HG02981 (cell line): ENCODE results near the gene AGAP6.
A peak's percentile ranks its signal among the peaks of the same experiment; 100 is the strongest.
"Not testable (repeated sequence)": the region's sequence is repeated elsewhere in the genome, so short reads cannot be mapped to it uniquely, and the experiment has no call there.

Source experiments
- ATAC-seq: cut with Tn5 transposase; IDR thresholded peaks from one replicate; pipeline ENCODE4 v1.9.1; 2021; ENCODE audit warnings: mild to moderate bottlenecking, moderate library complexity; ENCODE audit not compliant: unreplicated experiment

The AGAP6 gene

GRCh38 chr10:49988376-49988775 lies at the start of gene AGAP6:
AGAP6 (plus strand) TSS chr10:49988406; CDS start chr10:49988716, 310 bp downstream.
- ATAC-seq: not testable (repeated sequence)

DNA sequence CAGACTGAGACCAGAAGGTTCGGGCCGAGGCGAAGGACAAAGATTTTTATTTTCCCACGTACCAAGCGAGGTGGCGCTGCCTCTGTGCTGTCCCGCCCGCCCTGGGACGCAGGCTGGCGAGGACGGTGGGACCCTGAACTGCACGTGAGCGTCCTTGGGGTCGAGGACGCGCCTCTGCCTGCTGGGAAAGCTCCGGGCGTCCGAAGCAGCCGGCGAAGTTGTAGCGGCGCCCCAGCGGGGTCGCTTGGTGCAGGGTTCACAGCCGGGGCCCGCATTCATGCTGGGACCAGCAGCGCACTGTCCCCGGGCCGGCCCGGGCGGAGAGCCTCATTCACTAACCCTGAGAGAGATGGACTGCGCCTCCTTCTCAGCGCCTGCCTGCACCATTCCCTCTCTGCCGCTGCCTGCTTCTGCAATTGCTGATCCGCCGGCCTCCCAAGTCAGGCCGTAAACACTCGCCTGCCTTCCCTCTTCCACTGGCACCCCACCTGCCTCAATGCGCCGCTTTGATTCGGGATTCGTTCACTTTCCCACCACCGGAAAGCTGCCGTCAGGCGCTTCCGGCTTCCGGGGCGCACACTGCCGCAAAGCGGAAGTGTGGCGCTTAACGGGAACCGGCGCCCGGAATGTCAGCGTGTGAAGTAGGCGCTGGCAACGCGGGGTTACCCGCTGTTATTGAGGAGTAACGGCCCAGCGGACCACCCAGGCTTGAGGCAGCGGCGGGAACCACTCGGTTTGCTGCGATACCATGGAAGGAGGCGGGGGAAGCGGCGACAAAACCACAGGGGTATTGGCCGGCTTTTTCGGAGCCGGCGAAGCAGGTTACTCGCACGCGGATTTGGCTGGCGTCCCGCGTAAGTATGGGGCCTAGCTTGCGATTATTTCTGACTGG lies 46.5 kb upstream of the AGAP6 start, which contains the start of the genes PARG and TIMM23B:
Gene PARG, minus strand, starts transcription at position 581 of the 892 bp plus-strand sequence. Its CDS starts 302 bp downstream, at position 279.
Gene TIMM23B, plus strand, starts transcription at position 607 of the 892 bp plus-strand sequence. Its CDS starts 142 bp downstream, at position 749.
- ATAC-seq: peak; percentile 65

GRCh38 chr10:49942339-49942705 lies 45.9 kb upstream of the AGAP6 start:
- peak; percentile 23 for ATAC-seq

DNA sequence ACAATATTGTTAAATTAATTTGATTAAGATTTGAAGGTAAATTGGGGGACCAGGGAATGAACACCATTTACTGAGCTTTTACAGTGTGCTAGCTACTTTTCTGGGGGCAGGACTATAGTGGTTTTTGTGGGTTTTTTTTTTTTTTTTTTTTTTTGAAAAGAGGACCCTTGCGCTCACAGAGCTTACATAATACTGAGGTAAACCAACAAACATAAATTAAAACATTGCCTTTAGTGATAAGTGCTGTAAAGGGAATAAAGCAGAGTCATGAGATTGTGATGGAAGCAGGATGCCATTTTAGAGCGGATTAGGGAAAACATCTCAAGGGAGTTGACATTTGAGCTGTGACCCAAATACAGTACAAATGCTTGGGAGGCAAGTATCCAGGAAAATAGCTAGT lies 44.6 kb upstream of the AGAP6 start:
- not testable (repeated sequence) for ATAC-seq

DNA sequence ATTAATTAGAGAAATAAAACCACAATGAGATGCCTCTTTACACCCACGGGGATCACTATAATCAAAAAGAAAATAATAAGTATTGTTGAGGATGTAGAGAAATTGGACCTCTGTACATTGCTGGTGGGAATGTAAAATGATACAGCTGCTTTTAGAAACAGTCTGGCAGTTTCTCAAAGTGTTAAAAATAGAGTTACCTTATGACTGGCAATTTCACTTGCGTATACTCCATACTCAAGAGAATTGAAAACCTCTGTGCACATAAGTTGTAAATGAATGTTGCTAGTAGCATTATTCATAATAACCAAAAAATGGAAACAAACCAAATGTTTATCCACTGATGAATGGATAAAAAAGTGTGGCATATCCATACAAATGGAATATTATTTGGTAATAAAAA lies 40.1 kb upstream of the AGAP6 start:
- ATAC-seq: peak; percentile 69

GRCh38 chr10:49948737-49949136 lies 39.5 kb upstream of the AGAP6 start:
- not testable (repeated sequence) for ATAC-seq

DNA sequence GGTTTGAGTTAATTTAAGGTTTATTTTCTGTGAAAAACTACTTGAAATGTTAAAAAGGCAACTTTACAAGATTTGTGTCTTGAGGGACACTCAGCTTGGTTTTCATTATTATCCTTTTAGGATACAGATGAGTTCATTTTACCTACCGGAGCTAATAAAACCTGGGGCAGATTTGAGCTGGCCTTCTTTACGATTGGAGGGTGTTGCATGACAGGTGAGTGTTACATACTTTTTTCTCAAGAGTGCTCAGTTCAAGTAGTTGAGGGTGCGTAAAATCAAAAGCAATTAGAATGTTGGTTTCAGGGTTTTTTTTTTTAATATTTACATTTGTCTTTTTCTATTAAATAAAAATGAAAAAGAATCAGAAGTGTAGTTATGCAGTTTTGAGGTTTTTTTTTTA lies 36.2 kb upstream of the AGAP6 start:
- ATAC-seq: not testable (repeated sequence)

DNA sequence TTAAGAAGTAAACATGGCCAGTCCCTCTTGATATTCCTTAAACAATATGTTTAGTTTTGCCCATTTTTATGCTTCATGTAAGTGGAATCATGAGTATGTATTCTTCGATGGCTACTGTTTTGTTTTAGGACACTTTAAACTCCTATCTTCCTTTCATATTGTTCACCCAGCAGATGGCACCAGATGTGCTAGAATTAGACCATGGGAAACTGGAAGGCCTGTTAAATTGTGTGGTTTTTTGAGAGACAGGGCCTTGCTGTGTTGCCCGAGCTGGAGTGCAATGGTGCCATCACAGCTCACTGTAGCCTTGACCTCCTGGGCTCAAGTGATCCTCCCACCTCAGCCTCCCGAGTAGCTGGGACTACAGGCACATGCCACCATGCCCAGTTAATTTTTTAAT lies 35.1 kb upstream of the AGAP6 start:
- ATAC-seq: not testable (repeated sequence)

- not testable (repeated sequence) for ATAC-seq
These were observed 17.8 kb upstream of the AGAP6 start for GRCh38 chr10:49970331-49970857.

GRCh38 chr10:49971466-49971865 lies 16.7 kb upstream of the AGAP6 start:
- ATAC-seq: not testable (repeated sequence)

- ATAC-seq: not testable (repeated sequence)
These were observed 16.1 kb upstream of the AGAP6 start for GRCh38 chr10:49972094-49972493.

GRCh38 chr10:49977756-49978155 lies 10.4 kb upstream of the AGAP6 start:
- ATAC-seq: not testable (repeated sequence)

DNA sequence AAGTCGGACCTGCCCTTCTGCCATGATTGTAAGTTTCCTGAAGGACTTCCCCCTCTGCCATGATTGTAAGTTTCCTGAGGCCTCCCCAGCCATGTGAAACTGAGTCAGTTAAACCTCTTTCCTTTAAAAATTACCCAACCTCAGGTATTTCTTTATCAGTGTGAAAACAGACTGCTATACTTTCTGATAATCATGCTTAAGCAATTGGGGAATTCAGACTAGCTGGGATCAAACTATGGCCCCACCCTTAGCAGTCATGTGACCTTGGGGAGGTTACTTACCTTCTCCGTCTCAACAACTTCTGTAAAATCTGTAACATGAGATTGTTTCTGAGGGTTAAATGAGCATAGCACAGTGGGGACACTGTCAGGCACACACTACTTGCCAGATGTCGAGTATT lies 999 bp upstream of the AGAP6 start:
- not testable (repeated sequence) for ATAC-seq

DNA sequence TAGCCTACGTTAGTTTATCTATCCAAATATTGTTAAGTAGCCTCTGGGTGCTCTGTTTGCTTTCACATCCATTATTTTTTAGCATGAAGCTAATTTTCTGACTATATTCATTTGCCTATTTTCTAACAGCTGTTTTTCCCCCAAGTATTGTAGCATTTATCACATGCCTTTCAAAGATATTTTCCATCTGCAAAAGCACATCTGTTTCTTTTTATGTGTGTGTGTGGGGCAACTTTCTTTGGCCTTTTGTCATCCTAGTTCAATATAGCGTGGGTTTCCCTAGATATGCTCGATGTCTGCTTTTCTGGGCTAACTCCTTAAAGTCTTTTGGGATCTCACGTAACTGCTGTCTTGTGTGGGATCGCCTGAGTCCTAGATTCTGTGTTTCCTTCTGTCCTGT lies 7.1 kb downstream of the AGAP6 start:
- ATAC-seq: not testable (repeated sequence)

DNA sequence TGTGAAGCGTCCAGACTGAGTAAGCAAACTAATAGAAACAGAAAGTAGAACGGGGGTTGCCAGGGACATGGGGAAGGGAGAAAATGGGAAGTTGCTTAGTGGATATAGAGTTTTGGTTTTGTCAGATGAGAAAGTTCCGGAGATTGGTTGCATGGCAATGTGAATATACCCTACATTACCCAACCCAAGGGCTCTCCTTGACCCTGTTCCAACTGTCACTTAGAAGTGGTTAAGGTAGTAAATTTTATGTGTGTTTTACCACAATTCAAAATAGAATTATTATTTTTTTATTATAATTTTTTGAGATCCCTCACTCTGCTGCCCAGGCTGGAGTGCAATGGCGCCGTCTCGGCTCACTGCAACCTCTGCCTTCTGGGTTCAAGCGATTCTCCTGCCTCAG lies 25.8 kb downstream of the AGAP6 start:
- ATAC-seq: not testable (repeated sequence)

- not testable (repeated sequence) for ATAC-seq
These were observed 27.5 kb downstream of the AGAP6 start for GRCh38 chr10:50015596-50016220.

- ATAC-seq: not testable (repeated sequence)
These were observed 28.7 kb downstream of the AGAP6 start for GRCh38 chr10:50016926-50017325.

DNA sequence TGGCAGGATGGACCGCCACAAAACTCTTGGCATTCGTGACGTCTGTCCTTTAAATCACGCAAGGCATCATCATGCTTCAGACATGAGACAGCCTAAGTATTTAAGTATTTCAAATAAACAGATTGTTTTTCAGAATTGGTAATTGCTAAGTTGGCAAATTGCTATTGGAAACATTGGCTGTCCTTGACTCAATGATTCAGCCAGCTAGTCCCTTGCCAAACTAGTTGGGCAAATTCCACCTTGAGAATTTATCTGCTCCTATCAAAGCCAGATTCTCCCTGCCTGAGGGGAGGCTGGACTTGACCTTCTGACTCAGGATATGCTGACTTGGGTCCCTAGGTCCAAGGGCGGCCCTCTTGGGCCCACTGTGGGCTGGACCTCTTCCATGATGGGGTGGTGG lies 29.4 kb downstream of the AGAP6 start:
- ATAC-seq: not testable (repeated sequence)

GRCh38 chr10:50019279-50019678 lies 31.1 kb downstream of the AGAP6 start:
- ATAC-seq: not testable (repeated sequence)

DNA sequence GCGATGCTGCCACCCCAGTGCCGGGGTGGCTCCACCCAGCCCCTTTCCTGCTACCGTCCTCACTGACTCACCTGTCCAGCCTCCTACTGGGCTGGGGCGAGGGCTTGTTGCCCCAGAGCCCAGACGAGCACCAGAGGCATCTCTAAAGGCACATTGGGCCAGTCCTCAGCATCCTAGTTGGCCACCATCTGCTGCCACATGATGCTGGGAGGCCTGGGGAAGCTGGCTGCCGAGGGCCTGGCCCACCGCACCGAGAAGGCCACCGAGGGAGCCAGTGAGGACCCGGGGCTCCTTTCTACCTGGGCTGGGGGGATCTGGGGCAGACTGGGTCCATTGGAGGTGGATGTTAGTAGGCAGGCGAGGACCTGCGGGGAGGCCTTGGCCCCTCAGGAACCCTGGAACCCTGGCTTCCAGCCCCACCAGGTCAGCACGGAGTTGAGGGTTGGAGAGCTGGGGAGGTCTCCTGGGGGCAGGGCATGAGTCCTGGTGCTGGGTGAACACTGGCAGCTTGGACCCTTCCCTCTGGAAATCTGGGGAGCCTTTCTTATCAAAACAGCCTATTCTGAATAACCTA lies 32.3 kb downstream of the AGAP6 start:
- ATAC-seq: not testable (repeated sequence)

DNA sequence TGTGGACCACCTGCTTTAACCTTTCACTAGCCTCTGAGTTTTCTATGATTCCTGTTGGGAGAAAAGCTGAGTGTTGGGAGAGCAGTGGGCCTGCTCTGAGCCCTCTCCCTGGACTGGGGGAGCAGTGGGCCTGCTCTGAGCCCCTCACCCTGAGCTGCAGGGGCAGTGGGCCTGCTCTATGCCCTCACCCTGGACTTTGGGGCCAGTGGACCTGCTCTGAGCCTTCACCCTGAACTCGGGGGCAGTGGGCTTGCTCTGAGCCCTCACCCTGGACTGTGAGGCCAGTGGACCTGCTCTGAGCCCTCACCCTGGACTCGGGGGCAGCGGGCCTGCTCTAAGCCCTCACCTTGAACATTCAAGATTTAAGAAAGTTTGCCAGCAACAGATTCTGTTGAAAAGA lies 33.4 kb downstream of the AGAP6 start:
- ATAC-seq: no peak
